Esophagus squamous epithelium (tissue), 4 donors: ENCODE results near the gene TBC1D32.

Experiments used
- POLR2A ChIP-seq, 4 donors: fragments of 450-650 bp; IDR thresholded peaks; one replicate each; pipeline ENCODE4 v1.6.1; 2017; ENCODE audit warnings: antibody characterized with exemption in 4 of 4, mild to moderate bottlenecking in 4 of 4, moderate library complexity in 3 of 4
- TF ChIP-seq, protein P1 (sequence below), 6 experiments: fragments of 450-650 bp in 4 of 6; fragments of 200-600 bp in 2 of 6; sonication (generic) in 2 of 6; IDR thresholded peaks; one replicate each; pipeline ENCODE4 v1.5.1; 2016 to 2019; ENCODE audit warnings: antibody characterized with exemption in 6 of 6, mild to moderate bottlenecking in 4 of 6, moderate library complexity in 4 of 6

DNA sequence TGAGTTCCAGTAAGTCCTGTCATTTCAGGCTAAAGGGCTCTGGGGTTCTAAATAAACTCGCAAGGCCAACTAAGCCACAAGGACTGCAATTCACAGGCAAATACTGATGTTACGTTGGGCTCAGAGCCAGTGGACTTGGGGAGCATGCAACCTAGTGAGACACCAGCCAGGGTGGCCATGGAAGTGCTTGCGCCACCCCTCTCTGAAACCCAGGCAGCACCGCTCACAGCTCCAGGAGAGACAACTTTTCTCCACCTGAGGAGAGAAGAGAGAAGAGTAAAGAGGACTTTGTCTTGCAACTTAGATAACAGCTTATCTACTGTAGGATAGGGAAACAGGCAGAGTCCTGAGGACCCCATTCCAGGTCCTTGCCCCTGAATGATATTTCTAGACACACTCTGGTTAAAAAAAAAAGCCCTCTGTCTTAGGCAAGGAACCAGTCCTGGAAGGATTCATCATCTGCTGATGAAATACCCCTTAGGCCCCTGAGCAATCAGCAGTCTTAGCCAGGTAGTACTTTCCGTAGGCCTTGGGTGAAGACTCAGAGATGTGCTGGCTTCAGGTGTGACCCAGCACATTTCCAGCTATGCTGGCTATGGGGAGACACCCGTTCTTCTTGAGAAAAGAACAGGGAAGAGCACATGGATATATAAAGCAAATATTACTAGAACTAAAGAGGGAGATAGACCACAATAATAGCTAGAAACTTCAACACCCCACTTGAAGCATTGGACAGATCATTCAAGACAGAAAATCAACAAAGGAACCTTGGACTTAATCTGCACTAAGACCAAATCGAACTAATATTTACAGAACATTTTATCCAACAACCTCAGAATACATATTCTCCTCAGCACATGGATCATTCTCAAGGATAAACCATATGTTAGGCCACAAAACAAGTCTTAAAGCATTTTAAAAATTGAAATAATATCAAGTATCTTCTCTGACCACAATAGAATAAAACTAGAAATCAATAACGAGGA is 31.5 kb upstream of the TBC1D32 start:
- TF ChIP-seq, protein P1, sequence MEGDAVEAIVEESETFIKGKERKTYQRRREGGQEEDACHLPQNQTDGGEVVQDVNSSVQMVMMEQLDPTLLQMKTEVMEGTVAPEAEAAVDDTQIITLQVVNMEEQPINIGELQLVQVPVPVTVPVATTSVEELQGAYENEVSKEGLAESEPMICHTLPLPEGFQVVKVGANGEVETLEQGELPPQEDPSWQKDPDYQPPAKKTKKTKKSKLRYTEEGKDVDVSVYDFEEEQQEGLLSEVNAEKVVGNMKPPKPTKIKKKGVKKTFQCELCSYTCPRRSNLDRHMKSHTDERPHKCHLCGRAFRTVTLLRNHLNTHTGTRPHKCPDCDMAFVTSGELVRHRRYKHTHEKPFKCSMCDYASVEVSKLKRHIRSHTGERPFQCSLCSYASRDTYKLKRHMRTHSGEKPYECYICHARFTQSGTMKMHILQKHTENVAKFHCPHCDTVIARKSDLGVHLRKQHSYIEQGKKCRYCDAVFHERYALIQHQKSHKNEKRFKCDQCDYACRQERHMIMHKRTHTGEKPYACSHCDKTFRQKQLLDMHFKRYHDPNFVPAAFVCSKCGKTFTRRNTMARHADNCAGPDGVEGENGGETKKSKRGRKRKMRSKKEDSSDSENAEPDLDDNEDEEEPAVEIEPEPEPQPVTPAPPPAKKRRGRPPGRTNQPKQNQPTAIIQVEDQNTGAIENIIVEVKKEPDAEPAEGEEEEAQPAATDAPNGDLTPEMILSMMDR (IDR thresholded peaks at IDR 0.05), result no peak
- no peak for TF ChIP-seq POLR2A (IDR thresholded peaks at IDR 0.05)
